GM12872 (cell line): Measurements from ENCODE around the gene MEIS1.

ENCODE experiments used
- CTCF ChIP-seq: IDR thresholded peaks from 3 replicates; pipeline ENCODE4 v1.5.1; 2011; ENCODE audit warnings: low read depth, mild to moderate bottlenecking, low read length, moderate library complexity; ENCODE audit not compliant: insufficient read depth

MEIS1 gene

GRCh38 chr2:66574701-66575624, 140.0 kb downstream of the MEIS1 start:
- no peak for TF ChIP-seq CTCF

- TF ChIP-seq CTCF: no peak
Observed at GRCh38 chr2:66575625-66576310, 140.8 kb downstream of the MEIS1 start.

GRCh38 chr2:66576311-66576560, 141.3 kb downstream of the MEIS1 start:
- no peak for TF ChIP-seq CTCF

- TF ChIP-seq CTCF: no peak
Observed at GRCh38 chr2:66576561-66577320, 141.8 kb downstream of the MEIS1 start.

- no peak for TF ChIP-seq CTCF
Observed at GRCh38 chr2:66577321-66578053, 142.6 kb downstream of the MEIS1 start.

- no peak for TF ChIP-seq CTCF
Observed at GRCh38 chr2:66578054-66578686, 143.2 kb downstream of the MEIS1 start.
